GM18868 (cell line): ENCODE results near the gene KCNAB2.
"Not testable (repeated sequence)": the region's sequence is repeated elsewhere in the genome, so short reads cannot be mapped to it uniquely, and the experiment has no call there.

Experiments
- ATAC-seq: cut with Tn5 transposase; IDR thresholded peaks from one replicate; pipeline ENCODE4 v1.9.1; 2021; ENCODE audit warnings: mild to moderate bottlenecking, moderate library complexity; ENCODE audit not compliant: unreplicated experiment

The KCNAB2 gene

GRCh38 chr1:6052543-6053205 lies 7.0 kb downstream of the KCNAB2 start:
- no peak for ATAC-seq

- no peak for ATAC-seq
Observed at GRCh38 chr1:6053206-6053546, 7.5 kb downstream of the KCNAB2 start.

GRCh38 chr1:6054596-6054995 lies 8.9 kb downstream of the KCNAB2 start:
- no peak for ATAC-seq

- ATAC-seq = no peak
Observed at GRCh38 chr1:6056572-6056948, 10.9 kb downstream of the KCNAB2 start.

GRCh38 chr1:6057170-6057845 lies 11.6 kb downstream of the KCNAB2 start:
- ATAC-seq = no peak

GRCh38 chr1:6059866-6060265 lies 14.2 kb downstream of the KCNAB2 start:
- ATAC-seq = no peak

GRCh38 chr1:6062670-6063069 lies 17.0 kb downstream of the KCNAB2 start:
- no peak for ATAC-seq

GRCh38 chr1:6063532-6064053 lies 17.9 kb downstream of the KCNAB2 start:
- not testable (repeated sequence) for ATAC-seq

- ATAC-seq = no peak
Observed at GRCh38 chr1:6065093-6065858, 19.6 kb downstream of the KCNAB2 start.

- no peak for ATAC-seq
Observed at GRCh38 chr1:6066680-6067079, 21.0 kb downstream of the KCNAB2 start.

- no peak for ATAC-seq
Observed at GRCh38 chr1:6068073-6068472, 22.4 kb downstream of the KCNAB2 start.

GRCh38 chr1:6068932-6069331 lies 23.2 kb downstream of the KCNAB2 start:
- ATAC-seq = no peak

- no peak for ATAC-seq
Observed at GRCh38 chr1:6069573-6069972, 23.9 kb downstream of the KCNAB2 start.

GRCh38 chr1:6070450-6070974 lies 24.8 kb downstream of the KCNAB2 start:
- ATAC-seq = no peak

GRCh38 chr1:6071219-6071618 lies 25.5 kb downstream of the KCNAB2 start:
- ATAC-seq = no peak

GRCh38 chr1:6072774-6073479 lies 27.2 kb downstream of the KCNAB2 start:
- no peak for ATAC-seq

- ATAC-seq = no peak
Observed at GRCh38 chr1:6073480-6074053, 27.9 kb downstream of the KCNAB2 start.

GRCh38 chr1:6074192-6074901 lies 28.7 kb downstream of the KCNAB2 start:
- ATAC-seq = no peak

- ATAC-seq = no peak
Observed at GRCh38 chr1:6075748-6076147, 30.1 kb downstream of the KCNAB2 start.

GRCh38 chr1:6077061-6077460 lies 31.4 kb downstream of the KCNAB2 start:
- not testable (repeated sequence) for ATAC-seq
